Panc1 (cell line): ENCODE data around the gene CD79A. TPM values are rescaled to one million over a fixed set of nuclear protein-coding genes. Genes with fewer than 3 reads are reported as not detected.
A peak's percentile ranks its signal among the peaks of the same experiment; 100 is the strongest.

ENCODE experiments used
- ATAC-seq: fragments of 200-7000 bp; cut with Tn5 transposase; 2 replicates; pipeline ENCODE4 v1.9.1; 2020; ENCODE audit warnings: mild to moderate bottlenecking, moderate library complexity
- BruUV-seq: library from RNA; stranded (reverse); fragments of 400-500 nt; replicated peaks from 2 replicates; lab custom pipeline; 2021; lab: Mats Ljungman, UMichigan
- CTCF ChIA-PET: fragments of 300-600 bp; sonication (Branson Sonifier 250); formaldehyde crosslinking; loops from one replicate; lab custom pipeline; 2022; ENCODE audit warnings: antibody characterized with exemption; lab: Charles Lee
- POLR2A ChIA-PET: fragments of 300-600 bp; sonication (Branson Sonifier 250); formaldehyde crosslinking; loops from one replicate; lab custom pipeline; 2022; ENCODE audit warnings: antibody characterized with exemption; lab: Charles Lee
- DNase-seq: peaks from one replicate; pipeline ENCODE4 v3.0.0-alpha.2; 2010; ENCODE audit warnings: low read depth, low spot score
- H3K27ac ChIP-seq: 2 replicates; pipeline ENCODE4 v1.5.1; 2011; ENCODE audit warnings: mild to moderate bottlenecking, low read length, inconsistent platforms
- H3K27me3 ChIP-seq: fragments of 200-500 bp; sonication (Bioruptor generic); 2 replicates; pipeline ENCODE4 v1.6.0; 2014; ENCODE audit warnings: low read length, inconsistent platforms; ENCODE audit not compliant: control insufficient read depth, insufficient read depth
- H3K36me3 ChIP-seq: fragments of 200-500 bp; sonication (Bioruptor generic); 2 replicates; pipeline ENCODE4 v1.5.1; 2014; ENCODE audit warnings: inconsistent platforms, mild to moderate bottlenecking, low read length, moderate library complexity; ENCODE audit not compliant: control insufficient read depth, insufficient read depth
- H3K4me1 ChIP-seq: 2 replicates; pipeline ENCODE4 v1.5.1; 2011; ENCODE audit warnings: inconsistent platforms, mild to moderate bottlenecking, low read length, moderate library complexity; ENCODE audit not compliant: control insufficient read depth, insufficient read depth
- H3K4me3 ChIP-seq, 2 experiments: 2 replicates each; pipeline ENCODE4 v1.5.1; 2011 to 2012; ENCODE audit warnings: low read depth in 2 of 2, low read length in 2 of 2, mild to moderate bottlenecking in 2 of 2, inconsistent platforms in 1 of 2, moderate library complexity in 1 of 2
- H3K9me3 ChIP-seq: fragments of 200-500 bp; sonication (Bioruptor generic); 2 replicates; pipeline ENCODE4 v1.5.1; 2014; ENCODE audit warnings: low read depth, mild to moderate bottlenecking, inconsistent platforms, low read length, moderate library complexity; ENCODE audit not compliant: control insufficient read depth, insufficient read depth
- POLR2AphosphoS5 ChIP-seq: IDR thresholded peaks from 2 replicates; pipeline ENCODE4 v1.6.1; 2012; ENCODE audit warnings: mild to moderate bottlenecking, low read depth, low read length, moderate library complexity
- SIN3A ChIP-seq: IDR thresholded peaks from 2 replicates; pipeline ENCODE4 v1.6.1; 2012; ENCODE audit warnings: low read depth, mild to moderate bottlenecking, low read length, moderate library complexity, borderline replicate concordance; ENCODE audit not compliant: insufficient read depth
- TCF7L2 ChIP-seq: IDR thresholded peaks from 2 replicates; pipeline ENCODE4 v1.6.1; 2011; ENCODE audit warnings: mild to moderate bottlenecking, low read depth, low read length, inconsistent platforms
- in situ Hi-C: cut with HindIII; loops from 2 replicates; pipeline ENCODE4 v1.10.0; 2016; ENCODE audit warnings: low sequenced_read_pairs, low pct_unique_long_range_greater_than_20kb
- intact Hi-C: fragments of 100-400 bp; cut with micrococcal nuclease; formaldehyde crosslinking; loops from one replicate; pipeline ENCODE4 v1.10.0; 2022; ENCODE audit not compliant: unreplicated experiment
- total RNA-seq: library from RNA; stranded (reverse); gene quantifications from one replicate; pipeline ENCODE4 v1.2.1, GENCODE V29; 2021; ENCODE audit not compliant: unreplicated experiment
- TF ChIP-seq, protein P1 (sequence below), 2 experiments: IDR thresholded peaks; 2 replicates each; pipeline ENCODE4 v1.6.1; 2011 to 2012; ENCODE audit warnings: low read depth in 2 of 2, control low read depth in 1 of 2, low read length in 1 of 2, mild to moderate bottlenecking in 1 of 2, moderate library complexity in 1 of 2; ENCODE audit not compliant: insufficient read depth in 1 of 2
- TF ChIP-seq, protein P2 (sequence below): fragments of 450-650 bp; IDR thresholded peaks from 2 replicates; pipeline ENCODE4 v1.5.1; 2017; ENCODE audit warnings: mild to moderate bottlenecking

CD79A gene
- total RNA-seq, 1 experiment from 2014 or later = 0.59 TPM

DNA sequence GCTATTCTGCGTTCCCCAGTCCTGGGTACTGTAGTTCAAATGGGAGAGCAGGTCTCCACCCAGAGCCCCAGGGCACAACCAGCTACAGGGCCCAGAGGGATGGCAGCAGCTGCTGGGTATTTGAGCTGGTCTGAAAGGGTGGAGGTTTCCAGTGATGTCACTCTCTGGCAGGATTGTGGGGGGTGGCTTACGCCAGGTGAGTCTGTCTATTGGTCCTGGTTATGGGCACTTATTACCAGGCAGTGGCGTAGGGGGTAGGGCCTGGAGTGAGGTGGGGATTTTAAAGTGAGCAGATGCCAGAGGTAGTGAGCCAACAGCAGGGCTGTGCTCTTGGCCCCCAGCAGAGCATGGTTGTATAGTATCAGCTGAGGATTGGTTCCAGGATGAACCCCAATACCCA lies 10.8 kb upstream of the CD79A start:
- no peak overlapping the region for H3K27ac ChIP-seq
- DNase-seq (no peak), ATAC-seq (no peak)
- no peak overlapping the region for H3K4me3 ChIP-seq
- H3K9me3 ChIP-seq = no peaks in the 10 kb centered on the region
- 0 out of 2 replicates have a peak, but pooled peaks have one; percentile 27 for TF ChIP-seq POLR2AphosphoS5
- TF ChIP-seq, protein P1, sequence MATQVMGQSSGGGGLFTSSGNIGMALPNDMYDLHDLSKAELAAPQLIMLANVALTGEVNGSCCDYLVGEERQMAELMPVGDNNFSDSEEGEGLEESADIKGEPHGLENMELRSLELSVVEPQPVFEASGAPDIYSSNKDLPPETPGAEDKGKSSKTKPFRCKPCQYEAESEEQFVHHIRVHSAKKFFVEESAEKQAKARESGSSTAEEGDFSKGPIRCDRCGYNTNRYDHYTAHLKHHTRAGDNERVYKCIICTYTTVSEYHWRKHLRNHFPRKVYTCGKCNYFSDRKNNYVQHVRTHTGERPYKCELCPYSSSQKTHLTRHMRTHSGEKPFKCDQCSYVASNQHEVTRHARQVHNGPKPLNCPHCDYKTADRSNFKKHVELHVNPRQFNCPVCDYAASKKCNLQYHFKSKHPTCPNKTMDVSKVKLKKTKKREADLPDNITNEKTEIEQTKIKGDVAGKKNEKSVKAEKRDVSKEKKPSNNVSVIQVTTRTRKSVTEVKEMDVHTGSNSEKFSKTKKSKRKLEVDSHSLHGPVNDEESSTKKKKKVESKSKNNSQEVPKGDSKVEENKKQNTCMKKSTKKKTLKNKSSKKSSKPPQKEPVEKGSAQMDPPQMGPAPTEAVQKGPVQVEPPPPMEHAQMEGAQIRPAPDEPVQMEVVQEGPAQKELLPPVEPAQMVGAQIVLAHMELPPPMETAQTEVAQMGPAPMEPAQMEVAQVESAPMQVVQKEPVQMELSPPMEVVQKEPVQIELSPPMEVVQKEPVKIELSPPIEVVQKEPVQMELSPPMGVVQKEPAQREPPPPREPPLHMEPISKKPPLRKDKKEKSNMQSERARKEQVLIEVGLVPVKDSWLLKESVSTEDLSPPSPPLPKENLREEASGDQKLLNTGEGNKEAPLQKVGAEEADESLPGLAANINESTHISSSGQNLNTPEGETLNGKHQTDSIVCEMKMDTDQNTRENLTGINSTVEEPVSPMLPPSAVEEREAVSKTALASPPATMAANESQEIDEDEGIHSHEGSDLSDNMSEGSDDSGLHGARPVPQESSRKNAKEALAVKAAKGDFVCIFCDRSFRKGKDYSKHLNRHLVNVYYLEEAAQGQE (IDR thresholded peaks at IDR 0.05; ENCODE audit: insufficient read depth in 1 of 2, low read depth in 2 of 2, low read length in 1 of 2) = no peak
- ChIA-PET CTCF (interaction anchor here (0.6 kb wide), 1 partner anchor 68 kb away, joined by 5 read pairs; no protein-coding TSS in a partner anchor), POLR2A (no interaction called here)
- BruUV-seq = no TSS peak
- in situ Hi-C loops = no loop called here
- H3K27me3 ChIP-seq = no peaks in the 10 kb centered on the region
- H3K4me1 ChIP-seq = peaks cover 30% of the 10 kb centered on the region
- H3K36me3 ChIP-seq = peaks cover 18% of the 10 kb centered on the region
- intact Hi-C loops = no loop called here

DNA sequence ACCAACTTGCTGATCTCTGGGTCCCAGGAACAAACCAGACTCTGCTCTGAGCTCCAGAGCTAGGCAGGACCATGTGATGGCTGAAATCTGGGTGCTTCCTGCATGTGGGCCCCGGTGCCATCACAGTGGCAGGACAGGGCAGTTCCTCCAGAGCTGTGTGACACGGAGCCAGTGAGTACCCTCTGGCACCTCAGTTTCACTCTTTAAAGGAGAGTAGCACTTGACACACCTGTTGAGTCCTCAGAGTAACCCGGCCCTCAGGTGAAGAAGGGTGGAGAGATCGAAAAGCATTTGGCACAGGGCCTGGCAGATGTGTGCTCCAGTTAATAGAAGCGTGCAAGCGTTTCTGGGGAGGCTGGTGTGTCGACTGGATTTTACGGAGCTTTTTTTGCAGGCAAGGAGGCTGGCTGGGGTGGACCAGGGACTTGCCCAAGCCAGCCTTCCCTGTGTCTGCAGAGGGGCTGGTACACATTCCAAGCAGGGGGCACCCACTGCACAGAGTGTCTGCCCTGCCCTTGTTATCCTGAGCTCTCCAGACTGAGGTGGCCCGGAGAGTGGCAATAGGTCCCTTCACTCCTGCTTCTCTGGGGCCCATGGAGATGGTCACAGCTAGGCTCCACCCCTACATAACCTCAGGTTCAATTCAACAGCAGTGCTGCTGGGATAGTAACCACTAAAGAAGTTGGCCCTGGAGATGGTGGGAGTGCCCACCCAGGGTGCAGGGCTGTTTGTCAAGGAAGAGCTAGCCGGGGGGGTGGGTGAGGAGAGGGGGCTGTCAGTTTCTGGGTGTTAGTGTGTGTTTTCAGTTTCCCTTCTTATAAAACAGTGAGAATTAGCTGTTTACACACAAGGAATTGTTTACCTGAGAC lies 8.7 kb upstream of the CD79A start:
- Histone ChIP-seq H3K9me3 (no peaks in the 10 kb centered on the region), H3K4me3 (no peak overlapping the region), H3K36me3 (peaks cover 9% of the 10 kb centered on the region), H3K4me1 (peaks cover 13% of the 10 kb centered on the region), H3K27me3 (no peaks in the 10 kb centered on the region), H3K27ac (0 out of 2 replicates have a peak overlapping the region, but pooled peaks have one; percentile 17)
- TF ChIP-seq POLR2AphosphoS5 (no peak), TCF7L2 (no peak), SIN3A (no peak)
- TF ChIP-seq, protein P2, sequence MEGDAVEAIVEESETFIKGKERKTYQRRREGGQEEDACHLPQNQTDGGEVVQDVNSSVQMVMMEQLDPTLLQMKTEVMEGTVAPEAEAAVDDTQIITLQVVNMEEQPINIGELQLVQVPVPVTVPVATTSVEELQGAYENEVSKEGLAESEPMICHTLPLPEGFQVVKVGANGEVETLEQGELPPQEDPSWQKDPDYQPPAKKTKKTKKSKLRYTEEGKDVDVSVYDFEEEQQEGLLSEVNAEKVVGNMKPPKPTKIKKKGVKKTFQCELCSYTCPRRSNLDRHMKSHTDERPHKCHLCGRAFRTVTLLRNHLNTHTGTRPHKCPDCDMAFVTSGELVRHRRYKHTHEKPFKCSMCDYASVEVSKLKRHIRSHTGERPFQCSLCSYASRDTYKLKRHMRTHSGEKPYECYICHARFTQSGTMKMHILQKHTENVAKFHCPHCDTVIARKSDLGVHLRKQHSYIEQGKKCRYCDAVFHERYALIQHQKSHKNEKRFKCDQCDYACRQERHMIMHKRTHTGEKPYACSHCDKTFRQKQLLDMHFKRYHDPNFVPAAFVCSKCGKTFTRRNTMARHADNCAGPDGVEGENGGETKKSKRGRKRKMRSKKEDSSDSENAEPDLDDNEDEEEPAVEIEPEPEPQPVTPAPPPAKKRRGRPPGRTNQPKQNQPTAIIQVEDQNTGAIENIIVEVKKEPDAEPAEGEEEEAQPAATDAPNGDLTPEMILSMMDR = no peak
- TF ChIP-seq, protein P1 (IDR thresholded peaks at IDR 0.05; ENCODE audit: insufficient read depth in 1 of 2, low read depth in 2 of 2, low read length in 1 of 2) = no peak
- ChIA-PET POLR2A (no interaction called here), CTCF (no interaction called here)
- in situ Hi-C loops (no loop called here), intact Hi-C loops (no loop called here)
- ATAC-seq = no peak
- DNase-seq = no peak
- no TSS peak for BruUV-seq
